Neural cell (in vitro differentiated cells): Measurements from ENCODE around the gene SV2B.

Experiments
- CTCF ChIP-seq: fragments of 450-650 bp; IDR thresholded peaks from 2 replicates; pipeline ENCODE4 v1.5.1; 2014; ENCODE audit warnings: antibody characterized with exemption, mild to moderate bottlenecking, moderate library complexity; ENCODE audit not compliant: poor library complexity, severe bottlenecking
- EP300 ChIP-seq: fragments of 450-650 bp; conservative IDR thresholded peaks from 2 replicates; pipeline ENCODE4 v1.6.1; 2014; ENCODE audit warnings: antibody characterized with exemption, mild to moderate bottlenecking, moderate library complexity; ENCODE audit not compliant: poor library complexity, severe bottlenecking
- EZH2 ChIP-seq: fragments of 200-600, 300-800 bp; shearing (Covaris generic), sonication (generic); IDR thresholded peaks from 2 replicates; pipeline ENCODE4 v1.6.1; 2014; ENCODE audit warnings: antibody characterized with exemption, low read length, borderline replicate concordance, mild to moderate bottlenecking; ENCODE audit not compliant: insufficient read depth, poor library complexity, severe bottlenecking
- MXI1 ChIP-seq: fragments of 450-650 bp; conservative IDR thresholded peaks from 2 replicates; pipeline ENCODE4 v1.6.1; 2014; ENCODE audit warnings: antibody characterized with exemption, mild to moderate bottlenecking; ENCODE audit not compliant: poor library complexity, severe bottlenecking
- POLR2AphosphoS5 ChIP-seq: IDR thresholded peaks from 2 replicates; pipeline ENCODE4 v1.6.1; 2012
- RAD21 ChIP-seq: fragments of 450-650 bp; conservative IDR thresholded peaks from 2 replicates; pipeline ENCODE4 v1.6.1; 2014; ENCODE audit warnings: antibody characterized with exemption, mild to moderate bottlenecking, moderate library complexity
- REST ChIP-seq: IDR thresholded peaks from 2 replicates; pipeline ENCODE4 v1.6.1; 2012; ENCODE audit warnings: borderline replicate concordance
- SMC3 ChIP-seq: fragments of 450-650 bp; conservative IDR thresholded peaks from 2 replicates; pipeline ENCODE4 v1.6.1; 2014; ENCODE audit warnings: antibody characterized with exemption, mild to moderate bottlenecking, moderate library complexity; ENCODE audit not compliant: poor library complexity
- TAF1 ChIP-seq: IDR thresholded peaks from 2 replicates; pipeline ENCODE4 v1.6.1; 2012; ENCODE audit warnings: low read depth

GRCh38 chr15:91290553-91290952, 190.5 kb downstream of the SV2B start:
- TF ChIP-seq EZH2 (no peak), POLR2AphosphoS5 (no peak), CTCF (no peak), TAF1 (no peak), EP300 (no peak), REST (no peak), RAD21 (no peak), SMC3 (no peak), MXI1 (no peak)
